ENCODE data around the gene ADRA1B.

DNA sequence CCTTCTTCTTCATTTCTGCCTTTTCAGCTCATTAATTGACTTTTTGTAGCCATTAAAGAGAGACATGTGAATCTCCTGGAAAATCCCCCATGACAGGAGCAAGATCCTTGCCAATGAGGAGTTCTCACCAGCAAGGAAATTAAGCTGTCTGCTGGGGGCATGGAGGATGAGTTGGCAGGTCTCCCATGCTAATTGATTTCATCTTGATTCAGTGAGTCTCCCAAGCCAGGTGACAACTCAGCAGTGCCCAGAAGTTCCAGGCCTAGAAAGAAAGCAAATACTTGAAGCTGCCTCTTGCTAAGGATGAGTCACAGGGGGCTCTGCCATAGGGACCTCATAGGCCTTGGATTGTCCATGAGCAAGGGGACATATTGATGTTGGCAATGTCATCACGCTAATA, 30.0 kb upstream of the ADRA1B start:
- TF ChIP-seq, protein P1, sequence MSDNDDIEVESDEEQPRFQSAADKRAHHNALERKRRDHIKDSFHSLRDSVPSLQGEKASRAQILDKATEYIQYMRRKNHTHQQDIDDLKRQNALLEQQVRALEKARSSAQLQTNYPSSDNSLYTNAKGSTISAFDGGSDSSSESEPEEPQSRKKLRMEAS (IDR thresholded peaks at IDR 0.05) = no peak
- TF ChIP-seq CTCF (IDR thresholded peaks at IDR 0.05; ENCODE audit: control extremely low read depth in 1 of 3, insufficient read depth in 1 of 3, low read depth in 1 of 3, low read length in 3 of 3) (no peak), KDM5A (IDR thresholded peaks at IDR 0.05; ENCODE audit: low read length) (no peak), JUN (IDR thresholded peaks at IDR 0.05; ENCODE audit: low read depth, low read length) (no peak), EZH2 (IDR thresholded peaks at IDR 0.05; ENCODE audit: low read depth, low read length, severe bottlenecking) (no peak), RXRA (IDR thresholded peaks at IDR 0.05; ENCODE audit: insufficient read depth, low read depth, low read length) (no peak), TEAD4 (IDR thresholded peaks at IDR 0.05; ENCODE audit: low read depth, low read length) (no peak)
